ENCODE data around the gene RABAC1.
"Not testable (repeated sequence)": the region's sequence is repeated elsewhere in the genome, so short reads cannot be mapped to it uniquely, and the experiment has no call there.

Gene RABAC1, protein sequence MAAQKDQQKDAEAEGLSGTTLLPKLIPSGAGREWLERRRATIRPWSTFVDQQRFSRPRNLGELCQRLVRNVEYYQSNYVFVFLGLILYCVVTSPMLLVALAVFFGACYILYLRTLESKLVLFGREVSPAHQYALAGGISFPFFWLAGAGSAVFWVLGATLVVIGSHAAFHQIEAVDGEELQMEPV

DNA sequence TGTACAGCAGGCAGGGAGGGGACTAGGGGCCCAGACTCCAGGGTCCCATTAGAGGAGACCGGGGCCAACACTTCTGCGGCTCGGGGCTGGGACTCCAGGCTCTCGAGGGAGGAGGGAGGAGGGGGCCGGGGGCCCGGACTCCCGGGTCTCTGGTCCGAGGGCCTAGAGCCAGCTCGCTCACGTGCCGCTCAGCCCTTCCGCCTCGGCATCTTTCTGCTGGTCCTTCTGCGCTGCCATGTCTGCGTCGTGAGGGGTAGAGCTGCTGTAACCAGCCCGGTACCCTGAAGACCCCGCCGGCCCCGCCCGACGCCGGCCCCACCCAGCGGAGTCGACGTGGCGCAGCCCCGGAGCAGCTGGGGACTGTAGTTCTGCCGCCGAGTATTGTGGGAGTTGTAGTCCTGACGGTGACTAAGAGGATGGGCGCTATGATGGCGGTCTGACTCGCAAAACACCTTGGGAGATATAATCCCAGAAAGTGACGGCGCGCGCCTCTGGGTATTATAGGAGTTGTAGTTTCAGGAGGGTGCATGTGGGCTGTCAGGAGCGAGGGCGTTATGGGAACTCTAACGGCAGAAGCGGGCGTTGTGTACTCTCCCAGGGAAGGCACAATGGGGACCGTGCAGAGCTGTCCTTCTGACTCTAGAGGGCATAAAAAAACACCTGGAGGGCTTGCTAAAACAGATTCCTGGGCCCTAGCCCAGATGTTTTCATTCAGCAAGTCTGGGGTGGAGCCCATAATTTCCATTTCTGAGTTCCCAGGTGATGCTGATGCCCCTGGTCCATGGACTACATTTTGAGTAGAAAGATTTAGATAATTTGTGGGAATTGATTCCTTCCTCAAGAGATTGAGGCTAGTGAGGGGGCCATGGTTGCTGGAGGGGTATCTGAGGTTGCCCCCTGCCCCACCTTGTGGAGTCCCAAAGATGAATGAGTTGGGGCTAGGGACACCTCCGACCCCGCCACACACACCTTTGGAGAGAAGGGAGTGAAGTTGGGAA is at the start of gene RABAC1:
Gene RABAC1 (minus strand): TSS at position 266 of the 998 bp plus-strand sequence. CDS start 29 bp downstream, at position 237.
- peak; percentile 63 to 74 (median 70) for DNase-seq (ENCODE audit: low read depth in 2 of 3, low spot score in 2 of 3)

DNA sequence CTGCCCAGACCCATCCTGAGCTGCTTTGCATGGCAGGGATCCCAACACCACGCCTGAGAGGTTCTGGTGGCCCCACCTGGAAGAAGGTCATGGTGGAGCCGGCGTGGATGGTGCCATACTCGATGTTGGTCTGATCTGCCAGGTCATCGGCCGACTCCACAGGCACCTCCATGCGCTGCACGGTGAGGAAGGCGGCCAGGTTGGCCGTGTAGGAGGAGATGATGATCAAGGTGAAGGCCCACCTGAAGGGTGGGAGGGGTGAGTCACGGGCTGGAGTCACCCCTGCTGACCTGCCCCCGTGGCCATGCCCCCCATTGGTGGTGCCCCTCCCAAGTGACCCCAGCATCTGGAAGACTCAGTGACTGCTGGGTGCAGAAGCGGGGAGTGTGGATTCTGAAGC is 47.4 kb upstream of the RABAC1 start:
- DNase-seq (ENCODE audit: low read depth in 2 of 3, low spot score in 2 of 3), result no peak

DNA sequence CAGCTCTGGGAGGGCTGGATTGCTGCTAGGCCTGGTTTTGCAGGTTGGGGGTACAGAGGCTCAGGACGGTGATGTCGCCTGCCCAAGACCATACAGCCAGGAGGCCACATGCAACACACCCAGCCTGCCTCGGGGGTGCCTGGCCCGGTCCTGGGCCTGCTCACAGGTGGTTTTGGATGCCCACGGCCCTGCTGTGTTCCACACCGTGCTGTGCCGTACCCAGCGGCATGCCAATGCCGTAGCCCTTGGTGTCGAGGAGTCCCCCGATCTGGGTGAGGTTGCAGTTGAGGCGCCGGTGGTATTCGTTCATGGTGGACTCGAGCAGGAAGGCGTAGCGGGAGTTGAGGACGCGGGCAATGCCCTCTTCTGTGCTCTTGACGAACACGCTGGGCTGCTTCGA is 46.4 kb upstream of the RABAC1 start:
- no peak for DNase-seq (ENCODE audit: low read depth in 2 of 3, low spot score in 2 of 3)

DNA sequence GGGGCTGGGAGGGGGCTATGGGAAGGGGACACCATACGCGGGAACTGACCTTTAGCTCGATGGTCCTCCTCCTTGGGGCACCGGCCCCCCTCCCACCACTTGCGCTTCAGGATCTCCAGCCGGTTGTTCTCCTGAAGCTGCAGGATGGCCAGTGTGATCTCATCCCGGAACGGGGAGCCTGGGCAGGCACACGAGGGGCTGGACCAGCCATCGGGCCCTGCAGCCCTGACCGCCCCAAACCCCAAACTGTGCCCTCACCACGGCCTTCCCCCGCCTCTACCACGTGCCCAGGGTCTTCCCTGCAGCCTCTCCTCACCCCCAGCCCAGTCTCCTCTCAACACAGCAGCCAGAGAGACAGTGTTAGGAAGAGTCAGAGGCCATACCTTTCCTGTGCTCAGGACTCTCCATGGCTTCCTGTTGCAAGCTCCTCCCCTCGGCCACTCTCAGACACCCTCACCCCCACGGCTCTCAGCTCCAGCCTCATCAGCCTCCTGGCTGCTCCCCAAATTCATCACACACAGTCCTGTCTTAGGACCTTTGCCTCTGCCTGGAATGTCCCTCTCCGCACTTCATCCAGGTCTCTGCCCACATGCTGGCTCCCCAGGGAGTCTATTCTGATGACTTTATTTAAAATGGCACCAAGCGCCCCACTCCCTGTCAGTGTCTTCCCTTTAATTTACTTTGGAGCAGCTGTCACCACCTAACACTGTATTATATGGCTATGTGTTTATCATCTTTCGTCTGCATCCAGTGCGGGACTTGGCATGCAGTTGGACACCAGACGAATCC is 44.6 kb upstream of the RABAC1 start:
- DNase-seq (ENCODE audit: low read depth in 2 of 3, low spot score in 2 of 3), result no peak

DNA sequence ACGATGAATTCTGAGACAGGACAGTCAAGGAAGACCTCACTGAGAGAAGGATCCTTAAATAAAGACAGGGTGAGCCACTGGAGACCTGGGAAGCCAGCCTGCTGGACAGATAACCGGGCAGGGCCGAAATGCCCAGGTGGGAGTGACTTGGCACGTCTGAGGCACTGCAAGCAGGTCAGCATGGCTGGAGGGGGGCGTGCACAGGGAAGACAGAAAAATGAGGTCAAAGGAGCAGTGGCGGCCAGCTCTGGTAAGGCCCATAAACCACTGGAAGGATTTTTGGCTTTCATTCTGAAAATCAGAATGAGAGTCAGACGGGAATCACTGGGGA is 40.7 kb upstream of the RABAC1 start:
- DNase-seq (ENCODE audit: low read depth in 2 of 3, low spot score in 2 of 3), result no peak

DNA sequence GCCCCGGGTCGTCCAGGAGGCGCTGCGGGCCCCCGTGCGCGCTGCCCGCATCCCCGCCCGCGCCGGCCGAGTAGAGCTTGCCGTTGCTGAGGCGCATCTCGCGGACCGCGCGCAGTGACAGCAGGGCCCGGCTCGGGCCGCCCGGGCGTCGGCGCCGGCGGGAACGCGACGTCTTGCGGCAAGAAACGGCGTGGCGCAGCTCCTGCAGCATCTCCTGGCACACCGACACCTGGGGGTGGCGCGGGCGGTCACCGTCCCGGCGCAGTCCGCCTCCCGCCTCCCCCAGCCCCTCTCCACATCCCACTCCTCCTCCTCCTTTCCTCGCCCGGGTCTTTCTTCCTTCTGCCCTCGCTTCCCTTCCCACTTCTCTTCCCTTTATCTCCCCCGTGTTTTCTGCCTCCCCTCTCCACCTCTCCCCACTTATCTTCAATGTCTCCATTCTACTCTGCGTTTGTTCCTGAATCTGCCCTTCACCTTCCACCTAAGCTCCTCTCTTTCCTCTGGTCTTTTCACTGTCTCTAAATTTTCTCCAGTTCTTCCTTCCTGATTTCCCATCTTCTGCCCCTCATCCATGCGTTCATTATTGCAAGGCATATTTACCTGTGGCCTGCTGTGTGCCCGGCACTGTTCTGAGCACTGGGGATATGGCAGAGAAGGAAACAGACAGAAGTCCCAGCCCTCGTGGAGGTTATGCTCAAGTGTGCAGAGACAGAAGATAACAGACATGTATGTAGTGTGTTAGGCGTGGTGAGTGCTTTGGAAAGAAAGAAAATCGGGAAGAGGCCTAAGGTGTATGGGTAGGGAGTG is 40.2 kb upstream of the RABAC1 start:
- no peak for DNase-seq (ENCODE audit: low read depth in 2 of 3, low spot score in 2 of 3)

DNA sequence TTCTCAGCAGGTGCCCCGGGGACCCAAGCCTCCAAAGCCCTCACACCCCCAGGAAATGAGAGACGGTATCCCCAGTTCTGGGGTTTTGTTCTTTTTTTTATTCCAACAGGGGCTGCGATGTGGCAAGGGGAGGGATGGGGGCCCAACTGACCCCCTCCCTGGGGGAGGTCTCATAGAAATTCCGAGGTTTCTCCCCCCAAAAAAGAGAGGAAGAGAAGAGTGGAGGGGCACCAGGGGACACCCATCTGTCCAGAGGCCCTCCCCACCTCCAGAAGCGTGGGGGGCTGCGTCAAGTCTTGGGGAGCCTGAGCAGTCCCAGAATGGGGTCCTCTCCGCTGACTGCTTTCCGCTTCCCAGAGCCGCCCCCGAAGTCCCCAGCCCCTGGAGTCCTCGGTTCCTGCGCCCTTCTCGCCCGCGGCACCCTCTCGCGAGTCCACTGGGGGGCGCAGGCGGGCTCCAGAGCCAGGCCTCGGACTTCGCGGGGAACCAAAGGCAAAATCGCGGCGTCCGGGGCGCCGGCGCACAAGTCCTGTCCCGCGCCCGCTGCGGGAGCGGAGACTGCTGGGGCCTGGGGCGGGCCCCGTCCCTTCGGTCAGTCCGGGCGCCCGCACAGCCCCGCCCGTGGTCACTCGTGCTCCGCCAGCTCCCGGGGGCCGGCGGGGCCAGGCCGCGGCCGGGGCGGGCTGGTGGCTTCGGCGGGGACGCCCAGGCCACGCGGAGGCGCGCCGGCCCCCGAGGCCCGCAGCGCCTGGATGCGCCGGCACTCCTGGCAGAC is 39.3 kb upstream of the RABAC1 start:
- DNase-seq (ENCODE audit: low read depth in 2 of 3, low spot score in 2 of 3), result peak in 2 of 3 experiments; percentile 38 to 40

DNA sequence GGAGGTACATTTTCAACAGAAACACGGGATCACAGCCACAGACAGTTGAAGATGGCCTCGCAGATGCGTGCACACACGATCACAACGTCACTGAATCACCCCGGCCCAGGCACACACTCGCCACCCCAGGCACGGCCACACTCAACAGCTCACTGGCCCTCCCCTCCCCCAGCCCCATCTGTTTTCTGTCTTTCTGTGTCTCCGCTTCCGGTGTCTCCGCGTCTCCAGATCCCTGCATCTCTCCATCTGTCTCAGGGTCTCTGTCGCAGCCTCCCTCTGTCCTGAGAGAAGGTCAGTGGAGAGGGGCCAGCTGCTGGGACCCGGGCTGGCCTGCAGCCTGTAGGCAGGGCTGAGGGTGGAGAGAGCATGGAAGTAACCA is 38.7 kb upstream of the RABAC1 start:
- DNase-seq (ENCODE audit: low read depth in 2 of 3, low spot score in 2 of 3), result no peak

DNA sequence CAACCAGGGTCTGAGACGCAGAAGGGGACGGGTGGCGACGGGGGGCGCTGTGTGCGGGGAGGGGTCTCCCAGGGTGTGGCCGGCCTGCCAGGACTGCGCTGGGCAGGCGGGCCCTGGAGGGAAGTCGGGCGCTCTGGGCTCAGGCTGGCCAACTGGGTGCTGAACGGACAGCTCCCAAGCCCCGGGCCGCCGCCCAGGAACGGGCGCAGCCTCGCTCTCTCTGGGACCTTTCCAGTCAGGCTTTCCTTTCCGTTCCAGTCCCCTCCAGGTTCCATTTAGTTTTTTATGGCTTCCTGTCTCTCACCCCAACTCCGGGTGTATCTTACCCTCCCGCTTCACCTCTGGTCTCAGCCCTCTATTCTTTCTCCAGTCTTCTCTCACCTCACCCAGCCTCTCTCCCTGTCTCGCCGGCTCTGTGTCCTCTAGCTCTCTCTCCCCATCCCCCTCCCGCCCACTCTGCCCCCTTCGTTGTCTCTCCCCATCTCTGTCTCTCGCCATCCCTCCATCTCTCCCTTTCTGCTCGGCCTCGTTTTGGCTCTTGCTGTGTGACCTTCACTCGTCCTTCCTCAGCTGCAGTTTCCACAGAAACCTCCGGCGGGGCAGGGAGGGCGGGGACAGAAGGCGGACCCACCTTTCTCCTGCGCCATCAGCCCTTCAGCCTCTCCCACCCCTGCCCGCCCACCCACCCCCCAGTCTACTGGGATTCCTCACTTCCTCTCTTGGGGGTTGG is 38.2 kb upstream of the RABAC1 start:
- peak in 2 of 3 experiments; percentile 18 to 34 for DNase-seq (ENCODE audit: low read depth in 2 of 3, low spot score in 2 of 3)

DNA sequence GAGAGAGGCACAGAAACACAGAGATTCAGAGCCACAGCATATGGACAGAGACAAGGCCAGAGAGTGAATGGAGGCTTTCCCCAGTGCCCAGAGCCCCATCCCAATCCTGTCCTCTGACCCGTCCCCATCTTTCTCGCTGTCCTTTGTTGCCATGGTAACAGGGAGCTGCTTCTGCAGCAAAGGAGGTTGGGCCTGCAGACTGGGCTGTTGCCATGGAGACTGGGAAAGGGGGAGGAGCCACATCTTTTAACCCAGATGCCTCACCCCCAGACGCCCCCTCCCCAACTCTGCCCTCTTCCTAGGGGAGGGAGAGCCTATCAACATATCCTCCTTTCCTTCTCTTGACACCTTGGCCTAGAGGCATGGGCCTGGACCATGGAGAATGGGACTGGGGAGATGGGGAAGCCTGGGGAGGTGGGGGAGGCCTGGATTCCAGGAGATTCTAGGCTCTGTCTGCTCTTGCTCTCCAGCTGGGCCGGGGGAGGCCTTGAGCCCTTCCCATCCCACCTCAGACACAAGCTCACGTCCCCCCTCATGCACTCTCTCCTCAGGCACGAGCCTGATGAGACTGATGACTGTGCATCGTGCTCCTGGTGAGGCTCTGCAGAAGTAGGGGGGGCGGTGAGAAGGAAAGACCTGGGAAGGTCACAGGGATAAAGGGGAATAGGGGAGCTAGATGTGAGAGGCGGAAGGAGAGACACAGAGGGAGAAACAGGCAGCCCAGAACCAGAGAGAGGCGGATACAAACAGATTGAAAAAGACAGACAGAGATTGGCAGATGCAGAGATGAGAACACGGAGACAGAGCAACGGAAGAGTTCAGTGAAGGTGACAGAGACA is 37.1 kb upstream of the RABAC1 start:
- DNase-seq (ENCODE audit: low read depth in 2 of 3, low spot score in 2 of 3), result no peak

DNA sequence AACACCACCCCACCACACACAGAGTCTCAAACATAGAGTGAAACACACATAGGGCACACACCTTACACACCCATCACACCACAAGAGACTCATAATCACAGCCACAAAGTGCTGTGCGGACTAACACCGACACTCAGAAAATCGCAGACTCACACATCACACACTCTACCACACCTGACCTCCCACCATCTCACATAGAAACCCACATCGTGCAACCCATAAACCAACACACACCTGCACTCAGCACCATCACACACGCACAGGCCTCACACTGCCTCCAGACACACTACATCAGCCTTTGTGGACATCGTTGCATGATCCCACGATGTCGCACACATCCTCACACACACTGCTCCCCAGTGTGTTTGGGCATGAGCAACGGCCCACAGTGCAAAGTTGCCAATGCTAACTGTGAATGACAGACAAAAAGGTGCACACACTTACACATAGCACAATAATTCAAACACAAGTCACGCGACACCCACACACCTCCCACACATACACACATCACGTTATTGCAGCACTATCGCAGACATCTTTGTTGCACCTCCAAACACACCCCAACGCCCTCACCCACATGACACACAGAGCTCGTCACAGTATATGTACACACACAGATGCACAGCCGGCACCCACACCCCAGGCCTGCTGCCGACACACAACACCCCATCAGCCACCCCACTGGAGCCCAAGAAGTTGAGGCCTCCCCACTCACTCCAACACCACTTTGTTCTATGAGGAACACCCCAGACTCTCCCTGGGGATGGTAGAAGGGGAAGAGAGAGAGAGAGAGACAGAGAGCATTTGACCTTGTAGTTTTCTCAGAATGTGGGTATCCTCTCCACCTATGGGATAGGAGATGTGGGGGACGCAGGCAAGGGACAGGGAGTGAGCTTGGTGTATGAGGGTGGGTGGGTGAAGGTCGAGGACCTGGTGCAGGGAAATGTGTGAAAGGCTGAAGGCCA is 36.2 kb upstream of the RABAC1 start:
- no peak for DNase-seq (ENCODE audit: low read depth in 2 of 3, low spot score in 2 of 3)

DNA sequence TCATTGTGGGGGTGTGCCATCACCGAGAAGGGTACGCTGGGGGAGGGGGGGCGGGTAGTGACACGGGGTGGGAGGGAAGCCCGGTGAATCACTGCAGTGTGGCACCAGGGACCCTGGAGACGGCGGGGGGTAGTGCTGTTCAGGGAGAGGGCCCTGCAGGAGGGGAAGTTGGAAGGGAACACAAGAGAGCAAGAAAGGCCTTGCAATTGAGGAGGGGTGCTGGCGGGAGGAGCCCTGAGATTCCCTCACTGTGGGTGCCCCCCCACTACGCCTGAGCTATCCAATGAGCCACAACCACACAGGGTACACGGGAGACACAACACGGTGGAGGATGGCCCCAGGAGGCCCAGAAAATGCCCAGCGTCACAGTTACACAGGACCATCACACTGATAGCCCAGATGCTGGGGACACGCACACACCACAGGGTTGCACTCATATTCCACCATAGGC is 35.4 kb upstream of the RABAC1 start:
- no peak for DNase-seq (ENCODE audit: low read depth in 2 of 3, low spot score in 2 of 3)

DNA sequence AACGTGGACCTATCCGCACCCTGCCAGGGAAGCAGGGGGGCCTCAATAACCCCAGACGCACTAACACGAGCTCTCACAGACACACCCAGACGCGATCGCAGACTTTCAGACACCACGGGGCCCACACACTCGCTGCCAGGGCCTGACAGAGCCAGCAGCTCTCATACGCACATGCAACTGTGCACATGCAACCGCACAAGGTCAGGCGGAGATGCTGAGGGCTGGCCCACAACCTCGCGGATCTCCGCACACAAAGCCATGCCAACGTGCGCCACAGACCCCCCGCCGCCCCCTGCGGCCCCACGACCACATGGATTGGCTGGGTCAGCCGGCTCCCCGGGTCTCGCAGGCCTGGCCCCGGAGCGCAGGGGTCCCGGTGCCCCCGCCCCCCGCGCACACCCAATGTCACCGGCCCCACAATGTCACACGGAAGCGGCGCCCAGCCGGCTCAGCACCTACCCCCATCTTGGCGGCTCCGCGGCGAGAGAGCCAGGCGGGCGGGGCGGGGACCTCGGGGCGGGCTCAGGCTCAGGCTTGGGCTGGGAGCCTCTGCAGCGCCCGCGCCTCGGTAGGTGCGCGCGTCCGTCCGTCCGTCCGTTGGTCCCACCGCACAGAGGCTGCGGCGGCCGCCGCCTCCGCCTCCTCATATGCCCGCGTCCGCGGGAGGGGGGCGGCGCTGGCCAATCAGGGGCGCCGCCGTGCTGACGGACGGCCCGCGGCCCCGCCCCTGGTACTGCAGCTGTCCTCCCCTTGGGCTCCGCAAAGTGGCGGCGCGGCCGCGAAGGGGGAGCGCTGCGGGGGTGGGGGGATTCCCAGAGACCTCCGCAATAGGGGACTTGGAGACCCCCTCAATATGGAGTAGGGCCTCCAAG is 34.7 kb upstream of the RABAC1 start, which contains the start of gene ATP1A3:
Gene ATP1A3 (minus strand): TSS at position 619 of the 872 bp plus-strand sequence. CDS start 154 bp downstream, at position 465.
- DNase-seq (ENCODE audit: low read depth in 2 of 3, low spot score in 2 of 3), result peak; percentile 24 to 38 (median 27)

DNA sequence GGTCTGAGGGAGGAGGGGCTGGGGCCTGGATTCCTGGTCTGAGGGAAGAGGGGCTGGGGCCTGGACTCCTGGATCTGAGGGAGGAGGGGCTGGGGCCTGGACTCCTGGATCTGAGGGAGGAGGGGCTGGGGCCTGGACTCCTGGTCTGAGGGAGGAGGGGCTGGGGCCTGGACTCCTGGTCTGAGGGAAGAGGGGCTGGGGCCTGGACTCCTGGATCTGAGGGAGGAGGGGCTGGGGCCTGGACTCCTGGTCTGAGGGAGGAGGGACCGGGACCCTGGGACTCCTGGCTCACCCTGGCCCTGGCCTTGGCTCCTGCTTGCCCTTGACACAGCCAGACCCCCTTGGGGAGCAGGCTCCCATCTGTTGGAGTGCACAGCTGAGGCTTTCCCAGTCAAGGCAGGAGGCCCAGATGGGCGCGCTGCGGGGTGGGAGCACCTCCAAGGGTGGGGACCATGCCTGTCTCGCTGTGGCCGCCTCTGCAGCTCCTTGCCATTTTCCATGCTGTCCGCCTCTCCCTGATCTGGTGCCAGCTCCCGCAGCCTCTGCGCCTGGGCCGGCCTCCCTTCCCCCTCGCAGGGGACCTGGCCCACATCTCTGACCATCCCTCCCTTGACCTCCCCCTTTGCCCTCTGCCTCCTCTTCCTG is 32.9 kb upstream of the RABAC1 start:
- not testable (repeated sequence) for DNase-seq (ENCODE audit: low read depth in 2 of 3, low spot score in 2 of 3)

DNA sequence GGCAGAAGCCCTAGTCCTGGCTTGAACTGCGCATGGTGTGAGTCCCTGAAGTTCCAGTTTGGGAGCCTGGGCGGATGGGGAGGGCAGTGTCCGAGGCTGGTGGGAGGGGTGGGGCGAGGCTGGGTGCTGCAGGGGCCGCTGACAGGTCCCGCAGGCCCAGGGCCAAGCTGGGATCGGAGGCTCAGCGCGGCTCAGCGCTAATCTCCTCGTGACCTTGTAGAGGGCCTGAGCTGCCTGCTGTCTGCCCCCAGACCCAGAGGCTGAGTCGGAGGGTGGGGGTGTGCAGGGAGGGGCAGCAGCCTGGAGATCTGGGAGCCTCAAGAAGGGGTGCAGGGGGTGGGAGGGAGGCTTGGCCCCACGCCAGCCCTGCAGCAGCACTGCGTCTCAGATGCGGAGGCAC is 31.9 kb upstream of the RABAC1 start:
- DNase-seq (ENCODE audit: low read depth in 2 of 3, low spot score in 2 of 3), result no peak

DNA sequence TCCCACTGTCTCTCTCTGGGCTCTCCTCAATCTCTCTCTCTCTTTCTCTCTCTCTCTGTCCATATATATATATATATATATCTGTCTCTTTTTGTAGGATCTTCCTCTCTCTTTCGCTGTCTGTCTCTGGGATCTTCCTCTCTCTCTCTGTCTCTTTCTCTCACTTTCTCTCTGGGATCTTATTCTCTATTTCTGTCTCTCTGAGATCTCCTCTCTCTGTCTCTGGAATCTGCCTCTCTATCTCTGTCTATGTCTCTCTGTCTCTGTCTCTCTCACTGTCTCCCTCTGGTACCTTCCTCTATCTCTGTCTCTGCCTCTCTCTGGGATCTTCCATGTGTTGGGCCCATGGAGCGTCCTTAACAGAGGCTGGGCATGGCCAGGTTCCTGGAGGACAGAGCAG is 31.5 kb upstream of the RABAC1 start:
- DNase-seq (ENCODE audit: low read depth in 2 of 3, low spot score in 2 of 3), result no peak
